SK-N-MC (cell line): Measurements from ENCODE around the gene ANKMY1.

Experiments
- EZH2 ChIP-seq: fragments of 200-600 bp; sonication (generic); IDR thresholded peaks from one replicate; pipeline ENCODE4 v1.6.1; 2017; ENCODE audit warnings: antibody characterized with exemption
- FOXP2 ChIP-seq: optimal IDR thresholded peaks from 2 replicates; pipeline ENCODE3; 2011; ENCODE audit warnings: mild to moderate bottlenecking, moderate library complexity; ENCODE audit not compliant: insufficient read depth; ENCODE audit errors: extremely low read length, control extremely low read depth
- POLR2AphosphoS5 ChIP-seq: IDR thresholded peaks from 2 replicates; pipeline ENCODE4 v1.6.1; 2012; ENCODE audit warnings: mild to moderate bottlenecking, low read depth, low read length, borderline replicate concordance

GRCh38 chr2:240447331-240447730 is 110.5 kb downstream of the ANKMY1 start:
- no peak for TF ChIP-seq EZH2
- no peak for TF ChIP-seq POLR2AphosphoS5
- no peak for TF ChIP-seq FOXP2
